H9 (cell line): Measurements from ENCODE around the gene LRP1. TPM values are rescaled to one million over a fixed set of nuclear protein-coding genes. Genes with fewer than 3 reads are reported as not detected.

Source experiments
- DNase-seq: peaks from one replicate; pipeline ENCODE4 v3.0.0-alpha.2; 2017
- H2AFZ ChIP-seq: one replicate; pipeline ENCODE4 v1.6.1; 2013; ENCODE audit warnings: mild to moderate bottlenecking, low read length, control low read depth, moderate library complexity
- H2AK5ac ChIP-seq: 2 replicates; pipeline ENCODE4 v1.6.1; 2013; ENCODE audit warnings: low read length, control low read depth, mixed read lengths; ENCODE audit not compliant: insufficient read length
- H2BK120ac ChIP-seq: one replicate; pipeline ENCODE4 v1.6.1; 2013; ENCODE audit warnings: low read depth, mild to moderate bottlenecking, low read length, control low read depth, inconsistent platforms; ENCODE audit not compliant: poor library complexity, severe bottlenecking
- H2BK12ac ChIP-seq: 2 replicates; pipeline ENCODE4 v1.6.1; 2013; ENCODE audit warnings: low read length, control low read depth, mixed read lengths, low read depth; ENCODE audit not compliant: insufficient read length
- H2BK15ac ChIP-seq: 2 replicates; pipeline ENCODE4 v1.6.1; 2013; ENCODE audit warnings: low read depth, low read length, control low read depth
- H2BK20ac ChIP-seq: one replicate; pipeline ENCODE4 v1.6.1; 2013; ENCODE audit warnings: low read depth, mild to moderate bottlenecking, low read length, control low read depth, inconsistent platforms; ENCODE audit not compliant: poor library complexity, severe bottlenecking
- H2BK5ac ChIP-seq: 2 replicates; pipeline ENCODE4 v1.6.1; 2013; ENCODE audit warnings: low read length, control low read depth, mixed read lengths; ENCODE audit not compliant: insufficient read length
- H3K14ac ChIP-seq: 2 replicates; pipeline ENCODE4 v1.6.1; 2013; ENCODE audit warnings: low read length, control low read depth; ENCODE audit not compliant: insufficient read depth
- H3K18ac ChIP-seq: 2 replicates; pipeline ENCODE4 v1.6.1; 2013; ENCODE audit warnings: low read depth, mild to moderate bottlenecking, mixed read lengths, low read length, control low read depth; ENCODE audit not compliant: insufficient read length
- H3K23ac ChIP-seq: 2 replicates; pipeline ENCODE4 v1.6.1; 2013; ENCODE audit warnings: low read length, control low read depth, mixed read lengths, low read depth; ENCODE audit not compliant: insufficient read length
- H3K23me2 ChIP-seq: 2 replicates; pipeline ENCODE4 v1.6.1; 2013; ENCODE audit warnings: low read depth, mild to moderate bottlenecking, mixed read lengths, low read length, control low read depth; ENCODE audit not compliant: insufficient read length, poor library complexity, severe bottlenecking
- H3K27ac ChIP-seq: 2 replicates; pipeline ENCODE4 v1.5.1; 2013; ENCODE audit warnings: low read length, control low read depth, mixed read lengths, low read depth; ENCODE audit not compliant: insufficient read length
- H3K27me3 ChIP-seq: 2 replicates; pipeline ENCODE4 v1.6.1; 2013; ENCODE audit warnings: low read length, control low read depth, inconsistent platforms; ENCODE audit not compliant: insufficient read depth
- H3K4ac ChIP-seq: 2 replicates; pipeline ENCODE4 v1.6.1; 2013; ENCODE audit warnings: low read depth, mild to moderate bottlenecking, control low read depth, inconsistent platforms, low read length, moderate library complexity
- H3K4me1 ChIP-seq: 2 replicates; pipeline ENCODE4 v1.6.1; 2013; ENCODE audit warnings: low read length, control low read depth, inconsistent platforms; ENCODE audit not compliant: insufficient read depth
- H3K4me2 ChIP-seq: 2 replicates; pipeline ENCODE4 v1.6.1; 2013; ENCODE audit warnings: low read length, control low read depth, mixed read lengths; ENCODE audit not compliant: insufficient read length, insufficient read depth
- H3K56ac ChIP-seq: 2 replicates; pipeline ENCODE4 v1.6.1; 2013; ENCODE audit warnings: low read depth, mild to moderate bottlenecking, mixed read lengths, low read length, control low read depth; ENCODE audit not compliant: insufficient read length
- H3K79me1 ChIP-seq: 2 replicates; pipeline ENCODE4 v1.6.1; 2013; ENCODE audit warnings: low read depth, mild to moderate bottlenecking, moderate library complexity, low read length, control low read depth, inconsistent platforms; ENCODE audit not compliant: insufficient read depth, poor library complexity, severe bottlenecking
- H3K79me2 ChIP-seq: 2 replicates; pipeline ENCODE4 v1.6.1; 2013; ENCODE audit warnings: low read length, control low read depth, inconsistent platforms; ENCODE audit not compliant: insufficient read depth
- H3K9ac ChIP-seq: 2 replicates; pipeline ENCODE4 v1.6.1; 2013; ENCODE audit warnings: low read length, control low read depth, mixed read lengths; ENCODE audit not compliant: insufficient read length; ENCODE audit errors: extremely low read depth
- H3K9me3 ChIP-seq: one replicate; pipeline ENCODE4 v1.6.1; 2013; ENCODE audit warnings: low read depth, low read length, inconsistent platforms; ENCODE audit not compliant: control insufficient read depth
- H3T11ph ChIP-seq: one replicate; pipeline ENCODE4 v1.6.1; 2013; ENCODE audit warnings: mild to moderate bottlenecking, low read length, control low read depth, inconsistent platforms
- H4K20me1 ChIP-seq: one replicate; pipeline ENCODE4 v1.6.1; 2013; ENCODE audit not compliant: control insufficient read depth, insufficient read length, insufficient read depth
- H4K5ac ChIP-seq: 2 replicates; pipeline ENCODE4 v1.6.1; 2013; ENCODE audit warnings: low read depth, mild to moderate bottlenecking, mixed read lengths, low read length, control low read depth; ENCODE audit not compliant: insufficient read length
- H4K8ac ChIP-seq: replicated peaks from 2 replicates; pipeline ENCODE4 v1.6.1; 2013; ENCODE audit warnings: low read length, control low read depth, mixed read lengths, low read depth; ENCODE audit not compliant: insufficient read length
- H4K91ac ChIP-seq: 2 replicates; pipeline ENCODE4 v1.6.1; 2013; ENCODE audit warnings: low read depth, mild to moderate bottlenecking, moderate library complexity, mixed read lengths, low read length, control low read depth; ENCODE audit not compliant: insufficient read length
- H3K27ac Mint-ChIP-seq, 3 experiments: 2 replicates in 2 of 3; 3 replicates in 1 of 3; pipeline ENCODE4 v1.8.0; 2020 to 2021; ENCODE audit warnings: mixed read lengths in 3 of 3, mild to moderate bottlenecking in 1 of 3, moderate library complexity in 1 of 3
- H3K27me3 Mint-ChIP-seq: 2 replicates; pipeline ENCODE4 v1.8.0; 2021; ENCODE audit warnings: low read depth, mild to moderate bottlenecking, moderate library complexity, mixed read lengths
- H3K36me3 Mint-ChIP-seq, 3 experiments: 2 replicates in 2 of 3; 3 replicates in 1 of 3; pipeline ENCODE4 v1.8.0; 2020 to 2021; ENCODE audit warnings: low read depth in 3 of 3, mixed read lengths in 3 of 3; ENCODE audit not compliant: insufficient read depth in 1 of 3
- H3K4me1 Mint-ChIP-seq, 2 experiments: 2 replicates each; pipeline ENCODE4 v1.8.0; 2020; ENCODE audit warnings: mixed read lengths in 2 of 2
- H3K4me3 Mint-ChIP-seq, 2 experiments: 2 replicates in 1 of 2; 3 replicates in 1 of 2; pipeline ENCODE4 v1.8.0; 2020 to 2021; ENCODE audit warnings: mild to moderate bottlenecking in 2 of 2, mixed read lengths in 2 of 2, moderate library complexity in 1 of 2
- H3K9me3 Mint-ChIP-seq, 2 experiments: 2 replicates in 1 of 2; 3 replicates in 1 of 2; pipeline ENCODE4 v1.8.0; 2020; ENCODE audit warnings: mild to moderate bottlenecking in 2 of 2, mixed read lengths in 2 of 2, moderate library complexity in 1 of 2
- WGBS: extraction: QIAGEN DNeasy Blood & Tissue Kit; methylation state at CpG from one replicate; pipeline ENCODE4 v1.1.7; 2013; ENCODE audit warnings: missing lambda C conversion rate, low lambda C conversion rate, mixed read lengths; ENCODE audit not compliant: insufficient read length; ENCODE audit errors: extremely low coverage; 5-methylcytosine and 5-hydroxymethylcytosine counted together
- total RNA-seq: library from RNA; stranded (reverse); gene quantifications from 2 replicates; pipeline ENCODE4 v1.2.1, GENCODE V29; 2021
- TF ChIP-seq, protein P1 (sequence below): fragments of 200-600 bp; sonication (generic); conservative IDR thresholded peaks from 3 replicates; pipeline ENCODE4 v1.8.0; 2021; ENCODE audit warnings: antibody characterized with exemption, mild to moderate bottlenecking

LRP1 gene
- total RNA-seq, 1 experiment from 2014 or later = 115 TPM

DNA sequence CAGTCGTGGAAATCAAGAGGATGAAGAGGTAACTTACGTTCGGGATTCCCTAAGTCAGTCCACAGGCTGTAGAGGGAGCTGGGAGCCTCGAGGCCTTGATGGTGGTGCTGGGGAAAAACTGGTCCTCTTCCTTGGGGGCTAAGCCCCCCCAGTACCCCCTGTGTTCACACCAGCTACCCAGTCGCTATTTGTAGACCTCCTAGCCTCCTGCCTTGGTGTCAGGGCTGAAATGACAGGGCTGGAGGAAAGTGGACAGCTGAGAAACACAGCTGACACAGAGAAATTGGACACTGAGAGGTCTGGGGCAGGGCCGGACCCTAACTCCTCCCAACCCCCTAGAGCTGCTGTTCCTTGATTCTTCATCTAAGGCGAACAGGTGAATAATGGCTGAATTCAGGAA, 122.7 kb downstream of the LRP1 start, which contains the start of gene STAC3:
Gene STAC3 (minus strand): TSS at position 232 of the 400 bp plus-strand sequence. CDS start 1,551 bp downstream, outside the sequence.
- TF ChIP-seq, protein P1, sequence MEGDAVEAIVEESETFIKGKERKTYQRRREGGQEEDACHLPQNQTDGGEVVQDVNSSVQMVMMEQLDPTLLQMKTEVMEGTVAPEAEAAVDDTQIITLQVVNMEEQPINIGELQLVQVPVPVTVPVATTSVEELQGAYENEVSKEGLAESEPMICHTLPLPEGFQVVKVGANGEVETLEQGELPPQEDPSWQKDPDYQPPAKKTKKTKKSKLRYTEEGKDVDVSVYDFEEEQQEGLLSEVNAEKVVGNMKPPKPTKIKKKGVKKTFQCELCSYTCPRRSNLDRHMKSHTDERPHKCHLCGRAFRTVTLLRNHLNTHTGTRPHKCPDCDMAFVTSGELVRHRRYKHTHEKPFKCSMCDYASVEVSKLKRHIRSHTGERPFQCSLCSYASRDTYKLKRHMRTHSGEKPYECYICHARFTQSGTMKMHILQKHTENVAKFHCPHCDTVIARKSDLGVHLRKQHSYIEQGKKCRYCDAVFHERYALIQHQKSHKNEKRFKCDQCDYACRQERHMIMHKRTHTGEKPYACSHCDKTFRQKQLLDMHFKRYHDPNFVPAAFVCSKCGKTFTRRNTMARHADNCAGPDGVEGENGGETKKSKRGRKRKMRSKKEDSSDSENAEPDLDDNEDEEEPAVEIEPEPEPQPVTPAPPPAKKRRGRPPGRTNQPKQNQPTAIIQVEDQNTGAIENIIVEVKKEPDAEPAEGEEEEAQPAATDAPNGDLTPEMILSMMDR = no peak
- peaks cover 26 to 37% of the 10 kb centered on the region in 2 experiments for H3K4me1 Mint-ChIP-seq
- H2AK5ac ChIP-seq = no peak within 1 kb of the TSS
- no peak within 1 kb of the TSS for H3K18ac ChIP-seq
- H3K27me3 ChIP-seq = no peaks in the 10 kb centered on the region
- H3K23me2 ChIP-seq = no peaks in the 10 kb centered on the region
- peak; percentile 34 for DNase-seq
- no peak within 1 kb of the TSS for H2BK5ac ChIP-seq
- no peak within 1 kb of the TSS for H2AFZ ChIP-seq
- no peak within 1 kb of the TSS for H2BK120ac ChIP-seq
- no CpG with 5 or more reads among the region's 7 CpGs for WGBS
- no peaks in the 10 kb centered on the region for H3K79me1 ChIP-seq
- H4K8ac ChIP-seq = no peak within 1 kb of the TSS
- no peaks in the 10 kb centered on the region for H3K9me3 ChIP-seq
- no peaks in the 10 kb centered on the region for H3K79me2 ChIP-seq
- H3K9ac ChIP-seq = no peak within 1 kb of the TSS
- no peak within 1 kb of the TSS for H4K91ac ChIP-seq
- no peak within 1 kb of the TSS for H3T11ph ChIP-seq
- no peak within 1 kb of the TSS for H4K5ac ChIP-seq
- H3K4me3 Mint-ChIP-seq = no peak within 1 kb of the TSS
- H3K23ac ChIP-seq = no peak within 1 kb of the TSS
- H3K27me3 Mint-ChIP-seq = peaks cover 2% of the 10 kb centered on the region; the same call in 1 of the 2 replicates
- no peak within 1 kb of the TSS for H3K4me2 ChIP-seq
- peaks cover 0 to 9% (median 3%) of the 10 kb centered on the region in 3 experiments; a peak in 3 of 7 replicates for H3K36me3 Mint-ChIP-seq
- H3K27ac ChIP-seq = no peak within 1 kb of the TSS
- no peaks in the 10 kb centered on the region for H3K9me3 Mint-ChIP-seq
- no peak within 1 kb of the TSS for H2BK12ac ChIP-seq
- no peak within 1 kb of the TSS for H3K4ac ChIP-seq
- H4K20me1 ChIP-seq = no peaks in the 10 kb centered on the region
- peaks cover 7% of the 10 kb centered on the region for H3K4me1 ChIP-seq
- H2BK15ac ChIP-seq = no peak within 1 kb of the TSS
- no peak within 1 kb of the TSS for H2BK20ac ChIP-seq
- H3K14ac ChIP-seq = no peak within 1 kb of the TSS
- H3K56ac ChIP-seq = no peak within 1 kb of the TSS
- peak within 1 kb of the TSS in 1 of 3 experiments; percentile 12; a peak in 2 of 7 replicates for H3K27ac Mint-ChIP-seq
